ENCODE results near the gene RNF182.

RNF182 gene

DNA sequence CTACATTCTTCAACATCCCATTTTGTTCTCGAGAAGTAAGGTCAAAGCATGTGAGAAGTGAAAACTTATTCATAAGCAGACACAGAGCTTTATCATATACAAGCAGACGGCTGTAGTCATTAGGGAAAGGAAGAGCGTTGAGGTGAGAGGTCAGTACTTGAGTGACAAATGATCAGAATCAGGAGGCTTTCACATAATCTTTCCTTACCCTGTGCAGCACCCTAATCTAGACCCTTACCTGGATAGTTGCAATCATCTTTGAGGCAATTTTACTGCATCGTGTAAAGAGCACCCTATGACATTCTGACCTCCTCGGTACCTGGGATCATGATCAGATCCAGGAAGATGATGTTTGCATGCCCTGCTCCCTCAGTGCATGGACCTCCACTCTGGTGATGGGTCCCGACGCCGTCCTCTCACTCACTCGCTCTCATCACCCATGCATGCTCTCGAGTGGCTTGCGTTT, 62.7 kb downstream of the RNF182 start:
- TF ChIP-seq, protein P1, sequence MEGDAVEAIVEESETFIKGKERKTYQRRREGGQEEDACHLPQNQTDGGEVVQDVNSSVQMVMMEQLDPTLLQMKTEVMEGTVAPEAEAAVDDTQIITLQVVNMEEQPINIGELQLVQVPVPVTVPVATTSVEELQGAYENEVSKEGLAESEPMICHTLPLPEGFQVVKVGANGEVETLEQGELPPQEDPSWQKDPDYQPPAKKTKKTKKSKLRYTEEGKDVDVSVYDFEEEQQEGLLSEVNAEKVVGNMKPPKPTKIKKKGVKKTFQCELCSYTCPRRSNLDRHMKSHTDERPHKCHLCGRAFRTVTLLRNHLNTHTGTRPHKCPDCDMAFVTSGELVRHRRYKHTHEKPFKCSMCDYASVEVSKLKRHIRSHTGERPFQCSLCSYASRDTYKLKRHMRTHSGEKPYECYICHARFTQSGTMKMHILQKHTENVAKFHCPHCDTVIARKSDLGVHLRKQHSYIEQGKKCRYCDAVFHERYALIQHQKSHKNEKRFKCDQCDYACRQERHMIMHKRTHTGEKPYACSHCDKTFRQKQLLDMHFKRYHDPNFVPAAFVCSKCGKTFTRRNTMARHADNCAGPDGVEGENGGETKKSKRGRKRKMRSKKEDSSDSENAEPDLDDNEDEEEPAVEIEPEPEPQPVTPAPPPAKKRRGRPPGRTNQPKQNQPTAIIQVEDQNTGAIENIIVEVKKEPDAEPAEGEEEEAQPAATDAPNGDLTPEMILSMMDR (conservative IDR thresholded peaks at IDR 0.05), result no peak
- TF ChIP-seq ZFX (IDR thresholded peaks at IDR 0.05), result no peak
- H3K27ac ChIP-seq, result no peak overlapping the region

DNA sequence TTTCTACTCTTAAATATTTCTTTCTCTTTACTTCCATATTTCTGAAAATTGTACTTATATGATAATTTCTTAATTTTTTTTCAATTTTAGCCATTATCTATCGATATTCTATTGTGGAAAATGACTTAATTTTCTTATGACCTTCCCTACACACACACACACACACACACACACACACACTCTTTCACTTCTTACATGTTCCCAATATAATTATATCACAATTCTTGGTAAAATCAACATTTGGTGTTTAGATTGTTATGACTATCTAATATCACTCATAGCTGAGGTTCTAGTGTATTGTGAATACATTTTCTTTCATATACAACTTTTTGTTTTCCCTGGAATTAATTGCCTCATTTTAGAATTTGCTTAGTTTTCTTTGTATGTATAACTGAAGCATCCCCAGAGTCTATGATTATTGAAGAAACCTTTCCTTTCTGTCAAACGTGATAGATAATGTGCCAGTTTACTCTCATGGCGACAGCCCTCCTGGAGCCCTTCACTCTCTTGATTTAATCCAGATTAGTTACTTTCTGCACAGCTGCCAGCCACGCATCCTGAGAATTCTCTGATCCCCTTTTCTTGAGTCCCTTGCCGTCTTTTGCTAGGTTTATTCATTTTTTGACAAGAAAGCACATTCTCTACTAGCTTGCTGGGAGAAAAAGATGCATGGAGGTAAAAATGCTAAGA, 63.4 kb downstream of the RNF182 start:
- H3K27ac ChIP-seq, result no peak overlapping the region
- TF ChIP-seq, protein P1 (conservative IDR thresholded peaks at IDR 0.05), result no peak
- TF ChIP-seq ZFX (IDR thresholded peaks at IDR 0.05), result no peak

DNA sequence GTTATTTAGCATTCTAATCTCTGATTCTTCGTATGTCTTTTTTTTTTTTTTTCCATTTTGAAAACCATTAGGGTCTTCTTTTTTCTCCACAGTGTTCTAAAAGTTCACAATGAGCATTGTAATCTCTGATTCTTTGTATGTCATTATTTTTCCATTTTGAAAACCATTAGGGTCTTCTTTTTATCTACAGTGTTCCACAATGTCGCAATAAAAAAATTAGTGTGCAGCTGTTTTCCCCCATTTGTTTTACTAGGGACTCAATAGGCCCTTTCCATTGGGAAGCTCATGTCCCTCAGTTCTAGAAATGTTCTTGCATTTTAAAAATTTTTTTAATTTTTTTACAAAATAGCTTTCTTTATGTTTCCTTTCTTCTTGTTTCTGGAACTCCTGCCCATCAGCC, 64.2 kb downstream of the RNF182 start:
- TF ChIP-seq, protein P1 (conservative IDR thresholded peaks at IDR 0.05), result no peak
- no peak for TF ChIP-seq ZFX (IDR thresholded peaks at IDR 0.05)
- H3K27ac ChIP-seq, result no peak overlapping the region

DNA sequence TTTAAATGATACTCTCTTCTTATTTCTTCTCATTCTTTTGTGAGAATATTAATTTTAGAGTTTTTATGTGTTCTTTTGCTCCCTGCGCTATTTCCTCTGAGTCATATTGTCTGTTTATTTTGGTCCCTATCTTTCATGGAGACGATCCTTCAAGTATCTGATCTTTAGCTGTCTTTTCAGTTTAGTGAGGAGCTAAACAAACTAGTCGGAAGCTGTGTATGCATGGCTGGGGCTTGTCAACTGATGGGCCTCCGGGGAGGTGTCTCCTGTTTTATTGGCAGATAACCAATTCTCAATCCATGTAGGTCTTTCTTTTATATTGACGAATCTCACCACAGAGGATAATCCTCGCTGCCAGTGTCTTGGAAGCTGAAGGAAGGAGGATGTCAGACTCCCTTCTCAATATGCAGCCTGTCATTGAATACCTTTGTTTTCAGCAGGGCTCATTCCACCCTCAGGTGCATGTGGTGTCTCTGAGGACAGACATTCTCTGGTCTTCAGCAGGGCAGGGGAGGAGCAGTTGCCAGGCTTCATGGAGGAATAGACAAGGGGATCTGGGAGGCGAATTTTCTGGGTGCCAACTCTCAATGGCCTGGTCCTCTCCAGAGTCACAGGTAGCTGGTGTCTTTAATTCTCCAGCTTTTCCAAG, 64.9 kb downstream of the RNF182 start:
- no peak overlapping the region for H3K27ac ChIP-seq
- TF ChIP-seq ZFX (IDR thresholded peaks at IDR 0.05), result no peak
- TF ChIP-seq, protein P1 (conservative IDR thresholded peaks at IDR 0.05), result no peak

DNA sequence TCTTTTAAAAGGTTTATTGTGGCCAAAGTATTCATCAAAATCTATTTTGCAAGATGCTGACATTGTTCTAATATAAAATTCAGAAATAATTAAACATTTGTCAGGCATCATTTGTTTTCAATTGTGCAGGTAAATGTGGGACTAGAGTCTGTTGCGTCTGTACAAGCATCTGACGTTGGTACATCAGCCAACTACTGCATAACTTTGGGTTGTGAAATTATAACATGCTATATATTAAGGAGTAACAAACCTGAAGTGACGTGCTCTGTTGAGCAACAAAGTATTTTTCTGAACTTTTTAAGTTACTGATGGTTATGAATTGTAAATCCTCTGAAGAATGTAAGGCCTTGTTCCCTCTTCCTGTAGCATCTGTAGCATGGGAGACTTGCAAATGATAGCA, 66.0 kb downstream of the RNF182 start:
- TF ChIP-seq ZFX (IDR thresholded peaks at IDR 0.05), result no peak
- H3K27ac ChIP-seq, result no peak overlapping the region

DNA sequence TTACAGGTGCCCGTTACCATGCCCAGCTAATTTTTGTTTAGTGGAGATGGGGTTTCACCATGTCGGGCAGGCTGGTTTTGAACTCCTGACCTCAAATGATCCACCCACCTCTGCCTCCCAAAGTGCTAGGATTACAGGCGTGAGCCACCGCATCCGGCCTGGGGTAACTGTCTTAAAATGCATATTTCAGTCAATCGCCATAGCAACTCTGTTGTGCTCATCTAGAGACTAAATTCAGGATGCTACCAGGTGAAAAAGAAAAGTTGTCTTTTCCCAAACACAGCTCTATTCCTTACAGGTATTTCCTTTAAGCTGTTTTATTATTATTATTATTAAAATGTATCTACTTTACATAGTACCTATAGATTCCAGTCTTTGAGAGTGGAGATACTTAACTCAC, 66.6 kb downstream of the RNF182 start:
- no peak for TF ChIP-seq ZFX (IDR thresholded peaks at IDR 0.05)
- TF ChIP-seq, protein P1 (conservative IDR thresholded peaks at IDR 0.05), result no peak
- no peak overlapping the region for H3K27ac ChIP-seq

DNA sequence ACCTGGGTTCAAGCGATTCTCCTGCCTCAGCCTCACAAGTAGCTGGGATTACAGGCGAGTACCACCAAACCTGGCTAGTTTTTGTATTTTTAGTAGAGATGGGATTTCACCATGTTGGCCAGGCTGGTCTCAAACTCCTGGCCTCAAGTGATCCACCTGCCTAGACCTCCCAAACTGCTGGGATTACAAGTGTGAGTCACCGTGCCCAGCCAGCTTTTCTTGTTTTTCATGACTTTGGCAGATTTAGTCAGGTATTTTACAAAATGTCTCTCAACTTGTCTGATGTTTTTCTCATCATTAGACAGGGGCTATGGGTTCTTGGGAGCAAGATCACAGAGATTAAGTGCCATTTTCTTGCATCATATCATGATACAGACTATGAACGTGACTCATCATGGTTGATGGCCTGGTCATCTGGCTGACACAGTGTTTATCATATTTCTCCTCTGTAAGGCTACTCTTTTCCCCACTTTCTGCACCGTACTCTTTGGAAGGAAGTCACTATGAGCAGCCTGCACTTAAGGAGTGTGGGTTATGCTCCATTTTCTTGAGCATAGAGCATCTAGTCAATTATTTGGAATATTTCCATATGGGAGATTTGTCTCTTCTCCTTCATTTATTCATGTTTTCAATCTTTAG, 67.8 kb downstream of the RNF182 start:
- TF ChIP-seq ZFX (IDR thresholded peaks at IDR 0.05), result no peak
- TF ChIP-seq, protein P1 (conservative IDR thresholded peaks at IDR 0.05), result no peak
- H3K27ac ChIP-seq, result no peak overlapping the region

All from C4-2B (cell line).